GM23338 (cell line): ENCODE data around the gene NLRC4. TPM values are rescaled to one million over a fixed set of nuclear protein-coding genes. Genes with fewer than 3 reads are reported as not detected.

ENCODE experiments used
- ATAC-seq: fragments of 200-7000 bp; cut with Tn5 transposase; 3 replicates; pipeline ENCODE4 v1.9.1; 2020
- DNase-seq: peaks from one replicate; pipeline ENCODE4 v3.0.0-alpha.2; 2015; ENCODE audit warnings: low spot score
- H2AFZ ChIP-seq: fragments of 200-600 bp; sonication (generic); 2 replicates; pipeline ENCODE4 v1.8.0; 2016; ENCODE audit warnings: antibody characterized with exemption, mild to moderate bottlenecking, moderate library complexity
- H3F3A ChIP-seq: fragments of 200-600 bp; sonication (generic); replicated peaks from 2 replicates; pipeline ENCODE4 v1.8.0; 2017; ENCODE audit warnings: antibody characterized with exemption, mixed run types, low read depth
- H3K27ac ChIP-seq: fragments of 200-600 bp; sonication (generic); 2 replicates; pipeline ENCODE4 v1.6.1; 2016; ENCODE audit warnings: low read depth
- H3K27me3 ChIP-seq: fragments of 200-600 bp; sonication (generic); 2 replicates; pipeline ENCODE4 v1.8.0; 2016; ENCODE audit warnings: mild to moderate bottlenecking, mixed run types, moderate library complexity; ENCODE audit not compliant: insufficient read depth
- H3K36me3 ChIP-seq: fragments of 200-600 bp; sonication (generic); 2 replicates; pipeline ENCODE4 v1.8.0; 2016; ENCODE audit warnings: mild to moderate bottlenecking; ENCODE audit not compliant: insufficient read depth
- H3K4me1 ChIP-seq: fragments of 200-600 bp; sonication (generic); 2 replicates; pipeline ENCODE4 v1.8.0; 2016; ENCODE audit warnings: mild to moderate bottlenecking, moderate library complexity; ENCODE audit not compliant: insufficient read depth
- H3K4me2 ChIP-seq: fragments of 200-600 bp; sonication (generic); 2 replicates; pipeline ENCODE4 v1.7.1; 2017; ENCODE audit warnings: mixed run types
- H3K4me3 ChIP-seq: fragments of 200-600 bp; sonication (generic); 2 replicates; pipeline ENCODE4 v1.6.1; 2016; ENCODE audit warnings: mixed run types
- H3K79me2 ChIP-seq: fragments of 200-600 bp; sonication (generic); replicated peaks from 2 replicates; pipeline ENCODE4 v1.8.0; 2017; ENCODE audit warnings: mild to moderate bottlenecking; ENCODE audit not compliant: insufficient read depth
- H3K9me2 ChIP-seq: fragments of 200-600 bp; sonication (generic); 2 replicates; pipeline ENCODE4 v1.8.0; 2017; ENCODE audit not compliant: insufficient read depth
- H4K20me1 ChIP-seq: fragments of 200-600 bp; sonication (generic); replicated peaks from 2 replicates; pipeline ENCODE4 v1.8.0; 2017; ENCODE audit warnings: mild to moderate bottlenecking; ENCODE audit not compliant: insufficient read depth
- H3K27ac Mint-ChIP-seq: 2 replicates; pipeline ENCODE4 v1.8.0; 2020; ENCODE audit warnings: inconsistent platforms, mild to moderate bottlenecking, moderate library complexity, mixed read lengths
- H3K27me3 Mint-ChIP-seq: 3 replicates; pipeline ENCODE4 v1.8.0; 2022; ENCODE audit warnings: low read depth, mild to moderate bottlenecking, moderate library complexity, mixed read lengths, inconsistent platforms; ENCODE audit not compliant: insufficient read depth, poor library complexity
- H3K36me3 Mint-ChIP-seq: 3 replicates; pipeline ENCODE4 v1.8.0; 2021; ENCODE audit warnings: low read depth, mild to moderate bottlenecking, inconsistent platforms, moderate library complexity, mixed read lengths
- H3K4me1 Mint-ChIP-seq: 3 replicates; pipeline ENCODE4 v1.8.0; 2020; ENCODE audit warnings: mild to moderate bottlenecking, inconsistent platforms, mixed read lengths
- H3K4me3 Mint-ChIP-seq: 3 replicates; pipeline ENCODE4 v1.8.0; 2021; ENCODE audit warnings: moderate library complexity, mild to moderate bottlenecking, inconsistent platforms, mixed read lengths
- H3K9me3 Mint-ChIP-seq: 3 replicates; pipeline ENCODE4 v1.8.0; 2020; ENCODE audit warnings: moderate library complexity, mild to moderate bottlenecking, inconsistent platforms, mixed read lengths
- CREB1 ChIP-seq: fragments of 250-450 bp; sonication (Bioruptor Pico); IDR thresholded peaks from 2 replicates; pipeline ENCODE4 v1.5.0; 2020; ENCODE audit warnings: low read depth, mild to moderate bottlenecking, moderate library complexity
- ETS1 ChIP-seq: IDR thresholded peaks from 2 replicates; pipeline ENCODE4 v1.6.1; 2016; ENCODE audit warnings: antibody characterized with exemption
- EZH2 ChIP-seq: fragments of 200-600 bp; sonication (generic); IDR thresholded peaks from one replicate; pipeline ENCODE4 v1.8.0; 2017; ENCODE audit warnings: antibody characterized with exemption, mild to moderate bottlenecking, low read depth; ENCODE audit not compliant: unreplicated experiment
- JUNB ChIP-seq: IDR thresholded peaks from one replicate; pipeline ENCODE4 v1.6.1; 2016; ENCODE audit warnings: antibody characterized with exemption; ENCODE audit not compliant: unreplicated experiment
- NANOG ChIP-seq: IDR thresholded peaks from 2 replicates; pipeline ENCODE4 v1.6.1; 2016; ENCODE audit warnings: antibody characterized with exemption, borderline replicate concordance
- POLR2AphosphoS5 ChIP-seq: IDR thresholded peaks from 2 replicates; pipeline ENCODE4 v1.6.1; 2016; ENCODE audit warnings: antibody characterized with exemption, low read depth
- STAT1 ChIP-seq: IDR thresholded peaks from one replicate; pipeline ENCODE4 v1.6.1; 2016; ENCODE audit warnings: antibody characterized with exemption; ENCODE audit not compliant: unreplicated experiment
- polyA plus RNA-seq: library from polyadenylated mRNA; unstranded; fragments of >200 nt; fragmentation: Nextera tagmentation; extraction: Ambion mirVana; gene quantifications from 2 replicates; pipeline ENCODE4 v1.2.1, GENCODE V29; 2016
- total RNA-seq: library from RNA; depleted of rRNA; stranded (reverse); fragments of >200 nt; shearing (Covaris generic); gene quantifications from 2 replicates; pipeline ENCODE4 v1.2.3, GENCODE V29; 2014
- TF ChIP-seq, protein P1 (sequence below), 2 experiments: fragments of 200-600 bp in 1 of 2; sonication (generic) in 1 of 2; conservative IDR thresholded peaks; 2 replicates each; pipeline versions ENCODE4 v1.5.1 to v1.6.1; 2016 to 2017; ENCODE audit warnings: antibody characterized with exemption in 2 of 2, low read depth in 2 of 2, mild to moderate bottlenecking in 2 of 2, moderate library complexity in 1 of 2
- TF ChIP-seq, protein P2 (sequence below): IDR thresholded peaks from one replicate; pipeline ENCODE4 v1.6.1; 2018; ENCODE audit warnings: antibody characterized with exemption; ENCODE audit not compliant: unreplicated experiment

NLRC4 gene
- total and polyA plus RNA-seq, 2 experiments from 2014 or later, result 0.50 TPM; not detected in 1

DNA sequence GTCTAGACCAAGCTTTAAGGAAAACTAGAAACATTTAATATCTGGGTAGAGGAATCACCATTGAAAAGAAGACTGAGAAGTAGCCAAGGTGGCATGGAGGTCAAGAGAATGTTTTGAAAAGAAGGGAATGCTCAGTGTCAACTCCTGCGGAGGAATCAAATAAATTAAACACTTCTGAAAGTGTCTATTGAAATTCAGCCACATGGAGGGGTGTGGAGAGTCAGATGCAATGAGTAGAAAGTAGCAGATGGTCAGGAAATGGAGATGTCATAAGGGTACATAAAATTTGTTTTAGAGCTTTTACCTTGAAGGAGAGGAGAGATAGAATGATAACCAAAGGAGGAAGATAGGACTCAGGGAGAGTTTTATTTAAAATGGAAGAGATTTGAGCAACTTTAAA, 35.1 kb downstream of the NLRC4 start (continued):
- TF ChIP-seq NANOG (no peak), ETS1 (no peak), POLR2AphosphoS5 (no peak), EZH2 (no peak), STAT1 (no peak)
- TF ChIP-seq, protein P1, sequence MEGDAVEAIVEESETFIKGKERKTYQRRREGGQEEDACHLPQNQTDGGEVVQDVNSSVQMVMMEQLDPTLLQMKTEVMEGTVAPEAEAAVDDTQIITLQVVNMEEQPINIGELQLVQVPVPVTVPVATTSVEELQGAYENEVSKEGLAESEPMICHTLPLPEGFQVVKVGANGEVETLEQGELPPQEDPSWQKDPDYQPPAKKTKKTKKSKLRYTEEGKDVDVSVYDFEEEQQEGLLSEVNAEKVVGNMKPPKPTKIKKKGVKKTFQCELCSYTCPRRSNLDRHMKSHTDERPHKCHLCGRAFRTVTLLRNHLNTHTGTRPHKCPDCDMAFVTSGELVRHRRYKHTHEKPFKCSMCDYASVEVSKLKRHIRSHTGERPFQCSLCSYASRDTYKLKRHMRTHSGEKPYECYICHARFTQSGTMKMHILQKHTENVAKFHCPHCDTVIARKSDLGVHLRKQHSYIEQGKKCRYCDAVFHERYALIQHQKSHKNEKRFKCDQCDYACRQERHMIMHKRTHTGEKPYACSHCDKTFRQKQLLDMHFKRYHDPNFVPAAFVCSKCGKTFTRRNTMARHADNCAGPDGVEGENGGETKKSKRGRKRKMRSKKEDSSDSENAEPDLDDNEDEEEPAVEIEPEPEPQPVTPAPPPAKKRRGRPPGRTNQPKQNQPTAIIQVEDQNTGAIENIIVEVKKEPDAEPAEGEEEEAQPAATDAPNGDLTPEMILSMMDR (conservative IDR thresholded peaks at IDR 0.05; ENCODE audit: low read depth in 2 of 2), result no peak
- TF ChIP-seq, protein P2, sequence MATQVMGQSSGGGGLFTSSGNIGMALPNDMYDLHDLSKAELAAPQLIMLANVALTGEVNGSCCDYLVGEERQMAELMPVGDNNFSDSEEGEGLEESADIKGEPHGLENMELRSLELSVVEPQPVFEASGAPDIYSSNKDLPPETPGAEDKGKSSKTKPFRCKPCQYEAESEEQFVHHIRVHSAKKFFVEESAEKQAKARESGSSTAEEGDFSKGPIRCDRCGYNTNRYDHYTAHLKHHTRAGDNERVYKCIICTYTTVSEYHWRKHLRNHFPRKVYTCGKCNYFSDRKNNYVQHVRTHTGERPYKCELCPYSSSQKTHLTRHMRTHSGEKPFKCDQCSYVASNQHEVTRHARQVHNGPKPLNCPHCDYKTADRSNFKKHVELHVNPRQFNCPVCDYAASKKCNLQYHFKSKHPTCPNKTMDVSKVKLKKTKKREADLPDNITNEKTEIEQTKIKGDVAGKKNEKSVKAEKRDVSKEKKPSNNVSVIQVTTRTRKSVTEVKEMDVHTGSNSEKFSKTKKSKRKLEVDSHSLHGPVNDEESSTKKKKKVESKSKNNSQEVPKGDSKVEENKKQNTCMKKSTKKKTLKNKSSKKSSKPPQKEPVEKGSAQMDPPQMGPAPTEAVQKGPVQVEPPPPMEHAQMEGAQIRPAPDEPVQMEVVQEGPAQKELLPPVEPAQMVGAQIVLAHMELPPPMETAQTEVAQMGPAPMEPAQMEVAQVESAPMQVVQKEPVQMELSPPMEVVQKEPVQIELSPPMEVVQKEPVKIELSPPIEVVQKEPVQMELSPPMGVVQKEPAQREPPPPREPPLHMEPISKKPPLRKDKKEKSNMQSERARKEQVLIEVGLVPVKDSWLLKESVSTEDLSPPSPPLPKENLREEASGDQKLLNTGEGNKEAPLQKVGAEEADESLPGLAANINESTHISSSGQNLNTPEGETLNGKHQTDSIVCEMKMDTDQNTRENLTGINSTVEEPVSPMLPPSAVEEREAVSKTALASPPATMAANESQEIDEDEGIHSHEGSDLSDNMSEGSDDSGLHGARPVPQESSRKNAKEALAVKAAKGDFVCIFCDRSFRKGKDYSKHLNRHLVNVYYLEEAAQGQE, result no peak

GRCh38 chr2:32228181-32228580, 36.5 kb downstream of the NLRC4 start:
- no peak for TF ChIP-seq EZH2
- TF ChIP-seq CREB1 (CRISPR knock-in tag), result no peak
- no peak for TF ChIP-seq JUNB
- TF ChIP-seq, protein P1 (conservative IDR thresholded peaks at IDR 0.05; ENCODE audit: low read depth in 2 of 2), result peak; percentile 30 to 31; a peak in 2 of 4 replicates
- TF ChIP-seq, protein P2, result no peak
- H3K4me3 Mint-ChIP-seq, result no peak overlapping the region
- DNase-seq, result peak; percentile 36
- Histone ChIP-seq H3K4me3 (no peak overlapping the region), H3K9me2 (no peaks in the 10 kb centered on the region), H3K79me2 (no peaks in the 10 kb centered on the region), H3K36me3 (no peaks in the 10 kb centered on the region), H3K27ac (no peak overlapping the region), H3K4me2 (no peak overlapping the region), H3K4me1 (no peaks in the 10 kb centered on the region), H4K20me1 (no peaks in the 10 kb centered on the region), H2AFZ (no peak overlapping the region), H3F3A (no peaks in the 10 kb centered on the region), H3K27me3 (no peaks in the 10 kb centered on the region)
- H3K27me3 Mint-ChIP-seq, result peaks cover 2% of the 10 kb centered on the region
- H3K9me3 Mint-ChIP-seq, result no peaks in the 10 kb centered on the region
- H3K36me3 Mint-ChIP-seq, result peaks cover 3% of the 10 kb centered on the region; the same call in 2 of the 3 replicates
- ATAC-seq, result peak; percentile 37; the same call in 2 of the 3 replicates
- no peak overlapping the region; the same call in 1 of the 2 replicates for H3K27ac Mint-ChIP-seq
- peaks cover 9% of the 10 kb centered on the region for H3K4me1 Mint-ChIP-seq
